K562 (cell line): Measurements from ENCODE around the gene JAKMIP2. TPM values are rescaled to one million over a fixed set of nuclear protein-coding genes. Genes with fewer than 3 reads are reported as not detected.
"Not testable (repeated sequence)": the region's sequence is repeated elsewhere in the genome, so short reads cannot be mapped to it uniquely, and the experiment has no call there.

Experiments
- ATAC-seq: fragments of 200-7000 bp; cut with Tn5 transposase; 3 replicates; pipeline ENCODE4 v1.9.1; 2020; ENCODE audit warnings: moderate library complexity
- BruUV-seq: library from RNA; stranded (reverse); fragments of 400-500 nt; replicated peaks from 2 replicates; lab custom pipeline; 2021; lab: Mats Ljungman, UMichigan
- CTCF ChIA-PET: fragments of 300-600 bp; formaldehyde crosslinking; extraction: SDS; loops from one replicate; lab custom pipeline; 2021; ENCODE audit warnings: low intra/inter-chr PET ratio; lab: Yijun Ruan, JAX
- POLR2A ChIA-PET: fragments of 300-600, 350-650 bp; sonication (Branson Sonifier 250); formaldehyde crosslinking; extraction: SDS; loops from one replicate; lab custom pipeline; 2021; ENCODE audit warnings: antibody characterized with exemption, inconsistent platforms; lab: Yijun Ruan, JAX
- DNase-seq, 4 experiments: peaks; one replicate each; pipeline versions ENCODE4 v3.0.0 to v3.0.0-alpha.2; 2011 to 2018; ENCODE audit warnings: low spot score in 3 of 4, mixed read lengths in 3 of 4; ENCODE audit errors: extremely low read depth in 1 of 4
- FAIRE-seq: peaks from 2 replicates; lab custom pipeline; 2011; peaks lifted over from hg19 to GRCh38; lab: Jason Lieb, UNC
- H2AFZ ChIP-seq: 2 replicates; pipeline ENCODE4 v1.6.0; 2011; ENCODE audit warnings: low read depth, low read length, control low read depth, inconsistent platforms
- H3K27ac ChIP-seq: fragments of 200-600 bp; 3 replicates; pipeline ENCODE4 v1.8.0; 2011; ENCODE audit warnings: low read depth, mild to moderate bottlenecking, control low read depth, inconsistent platforms, low read length, moderate library complexity, mixed read lengths; ENCODE audit errors: extremely low read depth
- H3K27me3 ChIP-seq, 2 experiments: fragments of 300-600 bp in 1 of 2; 2 replicates in 1 of 2; 3 replicates in 1 of 2; pipeline versions ENCODE4 v1.6.0 to v1.8.0; 2011; ENCODE audit warnings: inconsistent platforms in 2 of 2, low read length in 2 of 2, mild to moderate bottlenecking in 1 of 2, mixed read lengths in 1 of 2, moderate library complexity in 1 of 2; ENCODE audit not compliant: control insufficient read depth in 2 of 2, insufficient read depth in 2 of 2
- H3K36me3 ChIP-seq: fragments of 300-600 bp; 3 replicates; pipeline ENCODE4 v1.8.0; 2011; ENCODE audit warnings: mild to moderate bottlenecking, low read length, inconsistent platforms; ENCODE audit not compliant: control insufficient read depth, insufficient read depth
- H3K4me1 ChIP-seq, 2 experiments: fragments of 200-600 bp in 1 of 2; replicated peaks in 1 of 2; 2 replicates in 1 of 2; 3 replicates in 1 of 2; pipeline versions ENCODE4 v1.5.1 to v1.8.0; 2011; ENCODE audit warnings: inconsistent platforms in 2 of 2, low read length in 2 of 2, mild to moderate bottlenecking in 1 of 2, mixed read lengths in 1 of 2, moderate library complexity in 1 of 2; ENCODE audit not compliant: control insufficient read depth in 2 of 2, insufficient read depth in 2 of 2
- H3K4me2 ChIP-seq: 2 replicates; pipeline ENCODE4 v1.6.1; 2011; ENCODE audit warnings: low read length, control low read depth, inconsistent platforms, mixed read lengths; ENCODE audit not compliant: insufficient read depth
- H3K4me3 ChIP-seq: fragments of 200-600 bp; sonication (generic), shearing (Covaris generic); 2 replicates; pipeline ENCODE4 v1.5.1; 2016; ENCODE audit warnings: control low read depth, inconsistent platforms
- H3K79me2 ChIP-seq: fragments of 200-600 bp; 3 replicates; pipeline ENCODE4 v1.8.0; 2011; ENCODE audit warnings: low read length, inconsistent platforms; ENCODE audit not compliant: control insufficient read depth, insufficient read depth
- H3K9ac ChIP-seq, 2 experiments: 2 replicates each; pipeline versions ENCODE4 v1.6.0 to v1.6.1; 2011; ENCODE audit warnings: low read depth in 2 of 2, low read length in 2 of 2, control low read depth in 1 of 2, inconsistent platforms in 1 of 2, mild to moderate bottlenecking in 1 of 2, mixed read lengths in 1 of 2; ENCODE audit not compliant: insufficient read depth in 1 of 2
- H3K9me1 ChIP-seq: one replicate; pipeline ENCODE4 v1.6.0; 2011; ENCODE audit warnings: inconsistent platforms, mild to moderate bottlenecking, low read length, moderate library complexity; ENCODE audit not compliant: control insufficient read depth, insufficient read depth
- H3K9me3 ChIP-seq: replicated peaks from 2 replicates; pipeline ENCODE4 v1.5.1; 2011; ENCODE audit warnings: low read depth, low read length, inconsistent platforms; ENCODE audit not compliant: control insufficient read depth, insufficient read depth
- H4K20me1 ChIP-seq: replicated peaks from 2 replicates; pipeline ENCODE4 v1.6.1; 2011; ENCODE audit warnings: low read length, inconsistent platforms, mixed read lengths; ENCODE audit not compliant: control insufficient read depth, insufficient read depth
- ATF2 ChIP-seq: sonication (generic); formaldehyde crosslinking; IDR thresholded peaks from 2 replicates; pipeline ENCODE4 v1.8.1; 2022; ENCODE audit warnings: missing genetic modification reagents
- BHLHE40 ChIP-seq: IDR thresholded peaks from 2 replicates; pipeline ENCODE4 v1.6.1; 2011; ENCODE audit warnings: low read length, improper control_type of control experiment
- CEBPB ChIP-seq: fragments of 450-650 bp; IDR thresholded peaks from 2 replicates; pipeline ENCODE4 v1.6.1; 2016; ENCODE audit warnings: missing genetic modification characterization, missing compliant biosample characterization
- FOXM1 ChIP-seq, 2 experiments: fragments of 450-650 bp in 1 of 2; sonication (generic) in 1 of 2; formaldehyde crosslinking in 1 of 2; IDR thresholded peaks; 2 replicates each; pipeline versions ENCODE4 v1.6.1 to v1.9.0; 2017 to 2022; ENCODE audit warnings: low read depth in 2 of 2, mild to moderate bottlenecking in 2 of 2, missing genetic modification reagents in 1 of 2, moderate library complexity in 1 of 2
- HBP1 ChIP-seq: fragments of 450-650 bp; formaldehyde crosslinking; IDR thresholded peaks from 2 replicates; pipeline ENCODE4 v1.4.0; 2022; ENCODE audit warnings: missing genetic modification characterization
- HNRNPH1 ChIP-seq: fragments of 200-400 bp; formaldehyde crosslinking; optimal IDR thresholded peaks from 2 replicates; pipeline ENCODE3; 2017; ENCODE audit warnings: low read depth, mild to moderate bottlenecking, low read length, moderate library complexity
- MAX ChIP-seq: sonication (generic); formaldehyde crosslinking; IDR thresholded peaks from 2 replicates; pipeline ENCODE4 v1.9.0; 2022; ENCODE audit warnings: mild to moderate bottlenecking, missing genetic modification reagents
- SAFB2 ChIP-seq: fragments of 200-400 bp; formaldehyde crosslinking; IDR thresholded peaks from 2 replicates; pipeline ENCODE4 v1.6.1; 2018; ENCODE audit warnings: borderline replicate concordance, low read length, low read depth, moderate library complexity; ENCODE audit not compliant: severe bottlenecking
- ZNF134 ChIP-seq: fragments of 250-450 bp; sonication (Bioruptor Pico); conservative IDR thresholded peaks from 2 replicates; pipeline ENCODE4 v1.4.0; 2020
- ZNF707 ChIP-seq: fragments of 250-450 bp; sonication (Bioruptor Pico); conservative IDR thresholded peaks from 2 replicates; pipeline ENCODE4 v1.8.0; 2022; ENCODE audit warnings: inconsistent platforms, mild to moderate bottlenecking, moderate library complexity
- WGBS: fragments of 100-300 bp; shearing (Covaris generic); methylation state at CpG from one replicate; pipeline ENCODE4 v1.1.6; 2016; ENCODE audit warnings: low coverage, mixed read lengths; ENCODE audit not compliant: insufficient coverage; ENCODE audit errors: missing lambda C conversion rate; 5-methylcytosine and 5-hydroxymethylcytosine counted together
- in situ Hi-C: fragments of 300-500 bp; cut with MboI; formaldehyde crosslinking; loops from 4 replicates; pipeline ENCODE4 v1.15.0; 2018; ENCODE audit warnings: inconsistent platforms, mixed read lengths
- intact Hi-C: fragments of 100-400 bp; cut with micrococcal nuclease; formaldehyde crosslinking; loops from 2 replicates; pipeline ENCODE4 v1.14.2; 2022
- polyA plus RNA-seq, 8 experiments: library from polyadenylated mRNA; depleted of rRNA in 4 of 8; stranded (reverse) in 5 of 8; unstranded in 3 of 8; fragments of >200 nt; fragmentation: Nextera tagmentation in 2 of 8; fragmentation: Illumina TruSeq in 1 of 8; extraction: Ambion mirVana in 2 of 8; extraction: Trizol in 1 of 8; gene quantifications; 2 replicates each; pipeline versions ENCODE4 v1.2.1 to v1.2.3, GENCODE V29; 2011 to 2014; ENCODE audit warnings: inconsistent platforms in 1 of 8, missing spikeins in 1 of 8
- total RNA-seq, 7 experiments: library from RNA; depleted of rRNA in 6 of 7; stranded (reverse); fragments of >200 nt in 6 of 7; fragmentation: Illumina TruSeq in 2 of 7; extraction: Trizol in 2 of 7; gene quantifications; 2 replicates each; pipeline versions ENCODE4 v1.2.1 to v1.2.3, GENCODE V29; 2011 to 2021; ENCODE audit warnings: low replicate concordance in 1 of 7
- TF ChIP-seq, protein P1 (sequence below), 2 experiments: fragments of 450-650 bp in 1 of 2; sonication (generic) in 1 of 2; formaldehyde crosslinking; conservative IDR thresholded peaks; 2 replicates each; pipeline versions ENCODE4 v1.4.0 to v1.8.1; 2020 to 2022; ENCODE audit warnings: mild to moderate bottlenecking in 1 of 2, missing genetic modification reagents in 1 of 2

The JAKMIP2 gene
- total and polyA plus RNA-seq, 9 of the 15 experiments (the other 6 are each of a cell fraction or from before 2014, with no cell fraction given), result not detected

GRCh38 chr5:147727200-147727599 is 55.3 kb downstream of the JAKMIP2 start:
- POLR2A ChIA-PET, result no interaction called here
- Histone ChIP-seq H3K27ac (no peak overlapping the region), H3K9me1 (no peaks in the 10 kb centered on the region), H2AFZ (no peak overlapping the region), H4K20me1 (no peaks in the 10 kb centered on the region), H3K36me3 (no peaks in the 10 kb centered on the region), H3K4me1 (no peaks in the 10 kb centered on the region), H3K4me3 (no peak overlapping the region), H3K4me2 (no peak overlapping the region), H3K9me3 (no peaks in the 10 kb centered on the region), H3K79me2 (no peaks in the 10 kb centered on the region), H3K9ac (no peak overlapping the region), H3K27me3 (no peaks in the 10 kb centered on the region)
- in situ Hi-C loops (no loop called here), intact Hi-C loops (no loop called here)
- DNase-seq, result no peak
- 0% methylated on average over 1 of the region's 1 CpG for WGBS
- no TSS peak for BruUV-seq
- ATAC-seq, result no peak
- CTCF ChIA-PET, result no interaction called here
- no peak for FAIRE-seq
- TF ChIP-seq CEBPB (tag) (no peak), MAX (CRISPR knock-in tag) (no peak), SAFB2 (no peak), ZNF707 (no peak), HBP1 (CRISPR knock-in tag) (no peak), HNRNPH1 (no peak), ZNF134 (CRISPR knock-in tag) (no peak), ATF2 (CRISPR knock-in tag) (no peak), BHLHE40 (no peak), FOXM1 (IDR thresholded peaks at IDR 0.05; ENCODE audit: low read depth) (no peak), FOXM1 (CRISPR knock-in tag; IDR thresholded peaks at IDR 0.05; ENCODE audit: low read depth) (no peak)
- TF ChIP-seq, protein P1, sequence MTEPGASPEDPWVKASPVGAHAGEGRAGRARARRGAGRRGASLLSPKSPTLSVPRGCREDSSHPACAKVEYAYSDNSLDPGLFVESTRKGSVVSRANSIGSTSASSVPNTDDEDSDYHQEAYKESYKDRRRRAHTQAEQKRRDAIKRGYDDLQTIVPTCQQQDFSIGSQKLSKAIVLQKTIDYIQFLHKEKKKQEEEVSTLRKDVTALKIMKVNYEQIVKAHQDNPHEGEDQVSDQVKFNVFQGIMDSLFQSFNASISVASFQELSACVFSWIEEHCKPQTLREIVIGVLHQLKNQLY (CRISPR knock-in tag; conservative IDR thresholded peaks at IDR 0.05), result no peak

GRCh38 chr5:147721191-147721960 is 61.2 kb downstream of the JAKMIP2 start:
- H3K4me3 ChIP-seq, H3K9me3 ChIP-seq, CTCF ChIA-PET, H3K27ac ChIP-seq, H4K20me1 ChIP-seq, H3K9ac ChIP-seq, H3K4me2 ChIP-seq, ATAC-seq, H3K36me3 ChIP-seq, H3K9me1 ChIP-seq, in situ Hi-C loops, POLR2A ChIA-PET, H3K79me2 ChIP-seq, intact Hi-C loops, H3K4me1 ChIP-seq, DNase-seq, H3K27me3 ChIP-seq, FAIRE-seq, H2AFZ ChIP-seq, BruUV-seq: not testable (repeated sequence)
- 3% methylated on average over 9 of the region's 38 CpGs for WGBS
